Left lung (tissue), 10 donors: Measurements from ENCODE around the gene DIPK1C. TPM values are rescaled to one million over a fixed set of nuclear protein-coding genes. Genes with fewer than 3 reads are reported as not detected.

Source experiments
- ATAC-seq: fragments of 200-7000 bp; cut with Tn5 transposase; one replicate; pipeline ENCODE4 v1.9.1; 2020; ENCODE audit warnings: moderate library complexity
- DNase-seq, 4 donors: peaks; one replicate each; pipeline ENCODE4 v3.0.0-alpha.2; 2013 to 2020
- H3K27ac ChIP-seq, 2 donors: fragments of 200-600 bp; sonication (generic) in 1 of 2; one replicate each; pipeline versions ENCODE4 v1.5.0 to v1.8.0; 2020 to 2021
- H3K27me3 ChIP-seq, 2 donors: fragments of 200-600 bp; sonication (generic) in 1 of 2; one replicate each; pipeline versions ENCODE4 v1.5.0 to v1.8.0; 2020 to 2021
- H3K36me3 ChIP-seq, 2 donors: fragments of 200-600 bp; sonication (generic) in 1 of 2; one replicate each; pipeline versions ENCODE4 v1.5.0 to v1.8.0; 2020 to 2021
- H3K4me1 ChIP-seq, 2 donors: fragments of 200-600 bp; one replicate each; pipeline ENCODE4 v1.8.0; 2021
- H3K4me3 ChIP-seq, 2 donors: fragments of 200-600 bp; sonication (generic) in 1 of 2; one replicate each; pipeline versions ENCODE4 v1.5.0 to v1.8.0; 2020 to 2021; ENCODE audit warnings: mild to moderate bottlenecking in 1 of 2
- H3K9me3 ChIP-seq, 2 donors: fragments of 200-600 bp; sonication (generic) in 1 of 2; one replicate each; pipeline versions ENCODE4 v1.5.0 to v1.8.0; 2020 to 2021
- CTCF ChIP-seq, 2 donors: fragments of 200-600 bp; sonication (generic) in 1 of 2; IDR thresholded peaks; one replicate each; pipeline versions ENCODE4 v1.5.0 to v1.8.0; 2021; ENCODE audit warnings: antibody characterized with exemption in 2 of 2
- intact Hi-C, 2 donors: fragments of 100-400 bp; cut with DNase I; formaldehyde crosslinking; loops; one replicate each; pipeline versions ENCODE4 v1.11.2 to v1.14.2; 2022
- polyA plus RNA-seq, 6 donors: library from polyadenylated mRNA; unstranded; fragments of 120-200 nt; gene quantifications; one replicate each; pipeline ENCODE4 v1.2.1, GENCODE V29; 2013; ENCODE audit not compliant: insufficient read length in 6 of 6
- total RNA-seq, 2 donors: library from RNA; stranded (reverse); fragmentation: NEBNext Ultra II Directional; extraction: Animal tissue kit (Norgen Biotek cat#: 25700); gene quantifications; one replicate each; pipeline ENCODE4 v1.2.1, GENCODE V29; 2021
- donor health status: DM: no; HTN: yes; CAD: no.
- donor health status: DM: no; HTN: no; CAD: no.

The DIPK1C gene
- total and polyA plus RNA-seq, 8 donors, result 0.09 to 0.31 (median 0.21) TPM; not detected in 3

DNA sequence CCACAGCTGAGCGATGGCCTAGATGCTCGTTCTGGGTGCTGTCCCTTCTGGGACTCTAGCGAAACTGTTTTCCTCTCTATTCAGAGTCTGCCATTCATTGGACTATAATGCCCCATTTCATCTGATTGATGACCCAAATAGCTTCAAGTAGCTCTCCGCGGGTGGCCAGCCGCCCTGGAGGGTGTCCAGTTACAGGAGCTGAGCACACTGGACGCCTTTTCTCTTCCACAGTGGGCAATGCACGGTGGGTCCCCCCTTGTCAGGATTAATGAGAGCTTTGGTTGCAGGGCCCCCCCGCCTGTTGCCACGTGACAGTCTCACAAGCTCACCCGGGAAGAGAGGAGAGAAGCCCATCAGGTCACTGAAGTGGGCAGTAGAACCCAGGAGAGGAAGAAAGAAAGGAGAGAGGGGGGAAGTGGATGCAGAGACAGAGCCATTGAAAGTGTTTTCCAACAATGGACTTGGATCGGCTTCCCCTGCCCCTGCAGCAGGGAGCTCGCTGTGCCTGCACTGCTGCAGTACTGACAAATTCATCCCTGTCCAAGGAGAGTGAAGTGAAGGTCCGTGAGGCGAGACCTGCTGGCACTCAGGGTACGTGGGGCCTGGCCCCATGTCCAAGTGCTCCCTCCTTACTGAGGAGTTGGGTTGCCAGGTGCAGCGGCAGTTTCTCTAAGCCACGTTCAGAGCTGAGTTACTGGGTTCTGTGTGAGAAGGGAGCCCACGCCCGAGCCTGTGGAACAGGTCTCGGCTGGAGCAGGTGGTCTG is 44.8 kb downstream of the DIPK1C start:
- ATAC-seq (no peak), DNase-seq (no peak)
- Histone ChIP-seq H3K9me3 (no peaks in the 10 kb centered on the region), H3K27me3 (peaks cover 0 to 22% of the 10 kb centered on the region in 2 donors), H3K27ac (no peak overlapping the region), H3K4me3 (no peak overlapping the region), H3K36me3 (no peaks in the 10 kb centered on the region), H3K4me1 (no peaks in the 10 kb centered on the region)
- TF ChIP-seq CTCF (IDR thresholded peaks at IDR 0.05), result no peak
- intact Hi-C loops, result no loop called here

DNA sequence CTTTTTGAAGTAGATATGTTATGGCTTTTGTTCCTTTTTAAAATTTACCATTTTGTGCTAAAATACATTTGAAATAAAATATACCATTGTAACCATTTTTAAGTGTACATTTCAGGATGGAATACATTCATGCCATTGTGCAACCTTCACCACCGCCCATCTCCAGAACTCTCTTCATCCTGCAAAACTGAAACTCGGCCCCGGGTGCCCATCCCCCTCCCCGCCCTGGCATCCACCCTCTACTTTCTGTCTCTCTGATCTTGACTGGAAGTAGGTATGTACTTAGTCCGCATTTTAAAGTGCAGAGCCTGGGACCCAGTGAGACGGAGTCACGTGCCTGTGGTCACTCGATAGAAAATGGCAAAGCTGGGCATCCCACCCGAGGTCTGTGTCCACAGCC is 45.6 kb downstream of the DIPK1C start:
- ATAC-seq (no peak), DNase-seq (no peak)
- H3K27me3 ChIP-seq, result peaks cover 0 to 22% of the 10 kb centered on the region in 2 donors
- H3K4me3 ChIP-seq, result no peak overlapping the region
- no peaks in the 10 kb centered on the region for H3K9me3 ChIP-seq
- TF ChIP-seq CTCF (IDR thresholded peaks at IDR 0.05), result no peak
- H3K27ac ChIP-seq, result no peak overlapping the region
- H3K36me3 ChIP-seq, result no peaks in the 10 kb centered on the region
- intact Hi-C loops, result no loop called here
- no peaks in the 10 kb centered on the region for H3K4me1 ChIP-seq

DNA sequence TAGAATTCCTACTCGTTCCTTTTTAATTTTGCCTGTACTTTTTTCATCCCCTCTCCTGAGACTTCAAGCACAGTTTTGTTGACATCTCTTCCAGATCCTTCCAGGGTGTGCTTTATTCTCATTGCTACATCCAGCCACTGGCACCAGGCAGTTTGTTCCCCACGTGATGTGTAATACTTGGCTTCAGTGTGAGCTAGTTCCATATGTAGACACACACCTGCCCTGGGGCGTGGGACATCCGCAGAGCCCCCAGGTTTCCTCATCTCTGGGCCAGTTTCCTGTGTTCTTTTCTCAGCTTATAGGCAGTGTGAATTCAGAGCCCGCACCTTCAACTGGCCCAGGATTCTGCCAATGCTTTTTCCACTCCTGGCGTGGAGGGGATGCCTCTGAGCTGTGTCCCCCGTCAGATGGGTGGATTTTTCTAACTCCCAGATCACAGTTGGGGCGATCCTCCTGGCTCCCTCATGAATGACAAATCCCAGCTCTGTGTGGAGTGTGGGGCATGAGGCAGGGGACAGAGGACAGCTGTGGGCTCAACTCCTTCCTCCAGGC is 46.6 kb downstream of the DIPK1C start:
- Histone ChIP-seq H3K4me1 (no peaks in the 10 kb centered on the region), H3K4me3 (no peak overlapping the region), H3K27me3 (peaks cover 0 to 22% of the 10 kb centered on the region in 2 donors), H3K36me3 (no peaks in the 10 kb centered on the region), H3K9me3 (no peaks in the 10 kb centered on the region), H3K27ac (no peak overlapping the region)
- TF ChIP-seq CTCF (IDR thresholded peaks at IDR 0.05), result no peak
- DNase-seq (no peak), ATAC-seq (no peak)
- intact Hi-C loops, result no loop called here

DNA sequence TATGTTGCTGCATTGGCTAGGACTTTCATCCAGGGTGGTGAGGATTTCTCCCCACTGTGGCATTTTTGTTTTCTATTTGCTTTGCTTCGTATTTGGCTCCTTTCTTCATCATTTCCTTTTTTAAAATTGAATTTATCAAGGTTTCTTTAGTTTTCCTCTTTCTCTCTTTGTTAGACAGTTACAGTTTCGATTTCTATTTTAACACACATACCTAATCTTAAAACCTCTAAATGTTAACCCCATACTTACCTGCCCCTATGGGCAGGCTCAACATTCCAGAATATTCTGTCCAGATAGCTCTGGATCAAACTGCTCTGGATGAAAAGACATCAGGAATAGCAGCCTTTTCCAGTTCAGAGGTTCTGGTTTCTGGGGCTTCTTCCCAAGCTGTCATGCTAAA is 49.2 kb downstream of the DIPK1C start:
- intact Hi-C loops, result no loop called here
- peaks cover 0 to 22% of the 10 kb centered on the region in 2 donors for H3K27me3 ChIP-seq
- no peak overlapping the region for H3K4me3 ChIP-seq
- ATAC-seq, result no peak
- no peaks in the 10 kb centered on the region for H3K9me3 ChIP-seq
- no peaks in the 10 kb centered on the region for H3K4me1 ChIP-seq
- H3K36me3 ChIP-seq, result no peaks in the 10 kb centered on the region
- DNase-seq, result no peak
- H3K27ac ChIP-seq, result no peak overlapping the region
- TF ChIP-seq CTCF (IDR thresholded peaks at IDR 0.05), result no peak

GRCh38 chr18:74402806-74403433 is 54.2 kb downstream of the DIPK1C start:
- H3K9me3 ChIP-seq, result no peaks in the 10 kb centered on the region
- no peak overlapping the region for H3K4me3 ChIP-seq
- no peaks in the 10 kb centered on the region for H3K36me3 ChIP-seq
- H3K4me1 ChIP-seq, result peaks cover 0 to 17% of the 10 kb centered on the region in 2 donors
- ATAC-seq, result peak; percentile 95
- H3K27ac ChIP-seq, result no peak overlapping the region
- TF ChIP-seq CTCF (IDR thresholded peaks at IDR 0.05), result no peak
- no peaks in the 10 kb centered on the region for H3K27me3 ChIP-seq
- peak in 1 of 4 donors; percentile 49 for DNase-seq
- intact Hi-C loops, result no loop called here
